ENCODE measurements around the gene KDM6A. TPM values are rescaled to one million over a fixed set of nuclear protein-coding genes. Genes with fewer than 3 reads are reported as not detected.

The KDM6A gene
- total and polyA plus RNA-seq, 7 donors = 3.6 to 21.3 (median 13.2) TPM

DNA sequence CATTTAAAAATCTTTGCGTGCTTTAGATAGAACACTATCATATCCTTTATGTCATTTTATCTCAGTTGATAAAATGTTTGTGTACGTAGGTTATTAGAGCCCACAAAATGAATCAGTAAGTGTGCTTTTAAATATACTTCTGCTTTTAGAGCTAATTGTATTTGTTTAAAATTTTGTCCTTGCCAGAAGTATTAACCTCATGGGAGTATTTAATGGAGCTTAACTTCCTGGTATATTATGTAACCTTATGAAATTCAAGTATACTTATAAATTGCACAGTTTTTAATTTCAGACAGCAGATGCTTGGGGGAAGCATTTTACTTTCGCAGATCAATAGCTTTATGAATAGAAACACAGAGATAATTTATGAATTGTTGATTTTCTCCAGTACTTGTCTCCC, 237.5 kb downstream of the KDM6A start:
- ATAC-seq = no peak
- intact Hi-C loops (cut with DNase I) = no loop called here
- H3K36me3 ChIP-seq (ENCODE audit: insufficient read depth in 1 of 2, low read depth in 1 of 2) = peaks cover 0 to 66% of the 10 kb centered on the region in 2 donors

DNA sequence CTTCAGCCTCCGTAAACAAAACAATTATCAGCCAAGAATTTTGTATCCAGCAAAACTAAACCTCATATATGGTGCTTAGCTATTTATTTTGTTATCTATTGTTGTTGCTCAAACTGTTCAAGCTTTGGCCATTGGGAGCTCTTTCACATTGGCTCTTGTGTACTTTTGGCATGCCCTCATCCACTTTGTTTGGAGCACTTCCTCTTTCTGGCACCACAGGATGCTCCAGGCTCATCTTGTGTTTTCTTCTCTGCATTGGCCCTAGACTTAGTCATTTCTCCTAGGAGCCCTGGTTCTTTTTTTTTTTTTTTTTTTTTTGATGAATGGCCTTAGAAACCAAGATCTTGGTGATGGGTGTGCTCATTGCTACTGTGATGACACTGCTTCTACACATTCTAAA, 253.2 kb downstream of the KDM6A start:
- no peak overlapping the region for H3K4me3 ChIP-seq
- no peaks in the 10 kb centered on the region for H3K27me3 ChIP-seq (ENCODE audit: insufficient read depth in 3 of 3, low read length in 2 of 3)
- ATAC-seq (no peak), DNase-seq (no peak)
- peaks cover 8% of the 10 kb centered on the region for H3K9me3 ChIP-seq
- TF ChIP-seq CTCF (IDR thresholded peaks at IDR 0.05) = no peak
- WGBS, 3 donors = 92 to 100% (median 100%) methylated on average over 1 of the region's 1 CpG
- no peak overlapping the region for H3K27ac ChIP-seq
- intact Hi-C loops (cut with DNase I) = no loop called here
- H3K4me1 ChIP-seq = no peaks in the 10 kb centered on the region
- no peaks in the 10 kb centered on the region for H3K36me3 ChIP-seq (ENCODE audit: insufficient read depth in 1 of 2, low read depth in 1 of 2)

More for the DNA sequence above, 237.5 kb downstream of the KDM6A start:
- H3K27ac ChIP-seq = no peak overlapping the region
- TF ChIP-seq CTCF (IDR thresholded peaks at IDR 0.05) = no peak
- no peak for DNase-seq
- H3K4me3 ChIP-seq = no peak overlapping the region
- WGBS, 3 donors = 79 to 87% (median 84%) methylated on average over 3 of the region's 3 CpGs
- H3K27me3 ChIP-seq (ENCODE audit: insufficient read depth in 3 of 3, low read length in 2 of 3) = no peaks in the 10 kb centered on the region
- no peaks in the 10 kb centered on the region for H3K4me1 ChIP-seq
- no peaks in the 10 kb centered on the region for H3K9me3 ChIP-seq

DNA sequence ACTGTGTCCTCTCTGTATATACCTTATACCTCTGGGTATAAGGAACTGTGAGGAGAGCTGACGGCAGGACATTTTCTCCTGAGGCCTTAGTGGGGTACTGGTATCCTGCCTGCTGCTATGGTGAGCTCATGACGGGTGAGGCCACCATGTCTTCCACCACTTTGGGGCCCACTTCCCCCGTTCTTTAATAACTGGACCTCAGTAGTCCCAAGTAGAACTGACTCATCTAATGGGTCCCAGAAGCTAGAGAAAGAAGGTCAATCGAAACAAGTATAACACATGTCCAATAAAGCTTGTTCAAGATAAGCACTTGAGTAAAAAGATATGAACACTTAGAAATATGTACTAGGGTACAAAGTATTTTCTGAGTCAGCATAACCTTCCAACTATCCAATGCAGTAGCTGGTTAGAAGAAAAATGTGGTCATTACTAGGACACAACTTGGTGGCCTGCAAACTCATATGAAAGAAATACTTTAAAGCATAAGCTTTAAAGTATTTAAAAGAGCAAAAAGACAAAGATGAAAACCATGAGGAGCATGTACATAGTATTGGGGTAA, 256.0 kb downstream of the KDM6A start:
- ATAC-seq (no peak), DNase-seq (no peak)
- Histone ChIP-seq H3K27ac (no peak overlapping the region), H3K36me3 (ENCODE audit: insufficient read depth in 1 of 2, low read depth in 1 of 2) (no peaks in the 10 kb centered on the region), H3K9me3 (peaks cover 8% of the 10 kb centered on the region), H3K4me3 (no peak overlapping the region), H3K27me3 (ENCODE audit: insufficient read depth in 3 of 3, low read length in 2 of 3) (no peaks in the 10 kb centered on the region), H3K4me1 (no peaks in the 10 kb centered on the region)
- no peak for TF ChIP-seq CTCF (IDR thresholded peaks at IDR 0.05)
- intact Hi-C loops (cut with DNase I) = no loop called here
- WGBS, 3 donors = 85% methylated on average over 4 of the region's 4 CpGs

DNA sequence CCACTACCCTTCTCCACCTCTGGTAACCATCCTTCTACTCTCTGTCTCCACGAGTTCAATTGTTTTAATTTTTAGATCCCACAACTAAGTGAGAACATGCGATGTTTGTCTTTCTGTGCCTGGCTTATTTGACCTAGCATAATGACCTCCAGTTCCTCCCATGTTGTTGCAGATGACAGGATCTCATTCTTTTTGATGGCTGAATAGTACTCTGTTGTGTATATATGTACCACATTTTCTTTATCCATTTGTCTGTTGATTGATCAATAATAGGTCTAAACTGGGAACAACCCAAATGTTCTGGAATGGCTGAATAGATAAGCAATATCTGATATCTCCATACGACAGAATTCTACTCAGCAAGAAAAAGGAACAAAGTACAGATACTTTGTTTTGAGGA, 260.5 kb downstream of the KDM6A start:
- Histone ChIP-seq H3K27ac (no peak overlapping the region), H3K9me3 (peaks cover 8% of the 10 kb centered on the region), H3K36me3 (ENCODE audit: insufficient read depth in 1 of 2, low read depth in 1 of 2) (no peaks in the 10 kb centered on the region), H3K27me3 (ENCODE audit: insufficient read depth in 3 of 3, low read length in 2 of 3) (no peaks in the 10 kb centered on the region), H3K4me1 (no peaks in the 10 kb centered on the region), H3K4me3 (no peak overlapping the region)
- no peak for DNase-seq
- no peak for TF ChIP-seq CTCF (IDR thresholded peaks at IDR 0.05)
- no peak for ATAC-seq
- intact Hi-C loops (cut with DNase I) = no loop called here
- 78 to 97% (median 97%) methylated on average over 3 of the region's 3 CpGs for WGBS, 3 donors

- Histone ChIP-seq H3K27me3 (ENCODE audit: insufficient read depth in 3 of 3, low read length in 2 of 3) (no peaks in the 10 kb centered on the region), H3K9me3 (peaks cover 8% of the 10 kb centered on the region), H3K4me1 (no peaks in the 10 kb centered on the region), H3K27ac (no peak overlapping the region), H3K4me3 (no peak overlapping the region), H3K36me3 (ENCODE audit: insufficient read depth in 1 of 2, low read depth in 1 of 2) (no peaks in the 10 kb centered on the region)
- intact Hi-C loops (cut with DNase I) = no loop called here
- no peak for TF ChIP-seq CTCF (IDR thresholded peaks at IDR 0.05)
- WGBS, 3 donors = 32 to 41% (median 36%) methylated on average over 7 of the region's 7 CpGs
- peak in 1 of 4 donors; percentile 23 for ATAC-seq
- no peak for DNase-seq
These were observed 261.3 kb downstream of the KDM6A start for GRCh38 chrX:45134315-45134731.

All from psoas muscle (tissue), 8 donors.